ENCODE measurements around the gene BLVRB.

GRCh38 chr19:40501599-40501998 lies 36.1 kb upstream of the BLVRB start:
- TF ChIP-seq POLR2A (IDR thresholded peaks at IDR 0.05; ENCODE audit: low read depth, low read length) (no peak), TAF1 (IDR thresholded peaks at IDR 0.05; ENCODE audit: low read depth, low read length) (no peak)
